H1 (cell line): Measurements from ENCODE around the gene MLH3. TPM values are rescaled to one million over a fixed set of nuclear protein-coding genes. Genes with fewer than 3 reads are reported as not detected.

ENCODE experiments used
- CREB1 ChIP-seq: IDR thresholded peaks from 2 replicates; pipeline ENCODE4 v1.6.1; 2012; ENCODE audit warnings: inconsistent platforms
- CTBP2 ChIP-seq: IDR thresholded peaks from 2 replicates; pipeline ENCODE4 v1.7.0; 2011; ENCODE audit warnings: borderline replicate concordance, mild to moderate bottlenecking, moderate library complexity, mixed read lengths, low read length; ENCODE audit not compliant: insufficient read depth, insufficient read length
- CTCF ChIP-seq, 3 experiments: IDR thresholded peaks; 1 replicate in 2 of 3; 2 replicates in 1 of 3; pipeline versions ENCODE4 v1.5.1 to v1.6.1; 2011; ENCODE audit warnings: low read length in 3 of 3, mild to moderate bottlenecking in 3 of 3, inconsistent platforms in 2 of 3, low read depth in 1 of 3, moderate library complexity in 1 of 3; ENCODE audit not compliant: insufficient read depth in 1 of 3; ENCODE audit errors: control extremely low read depth in 1 of 3
- EZH2 ChIP-seq: fragments of 200-600 bp; sonication (generic); IDR thresholded peaks from 2 replicates; pipeline ENCODE4 v1.7.1; 2012; ENCODE audit warnings: low read depth, mild to moderate bottlenecking, moderate library complexity, low read length, inconsistent platforms; ENCODE audit not compliant: severe bottlenecking
- GTF2F1 ChIP-seq: IDR thresholded peaks from 2 replicates; pipeline ENCODE4 v1.6.1; 2012; ENCODE audit warnings: low read depth, low read length, improper control_type of control experiment, borderline replicate concordance
- RNF2 ChIP-seq: fragments of 200-900, 300-1000 bp; sonication (generic); IDR thresholded peaks from 2 replicates; pipeline ENCODE4 v1.7.1; 2016; ENCODE audit warnings: borderline replicate concordance, low read depth, mild to moderate bottlenecking, antibody characterized with exemption, low read length; ENCODE audit not compliant: poor library complexity, severe bottlenecking; ENCODE audit errors: missing control alignments
- SUZ12 ChIP-seq: fragments of 200-600 bp; sonication (generic); IDR thresholded peaks from 2 replicates; pipeline ENCODE4 v1.6.1; 2012; ENCODE audit warnings: mild to moderate bottlenecking, inconsistent platforms, low read length, moderate library complexity, mixed read lengths
- polyA plus RNA-seq, 7 experiments: library from polyadenylated mRNA; depleted of rRNA in 3 of 7; stranded (reverse) in 5 of 7; unstranded in 2 of 7; fragments of >200 nt in 5 of 7; fragments of 200-250 nt in 2 of 7; gene quantifications; 1 replicate in 5 of 7; 2 replicates in 1 of 7; 4 replicates in 1 of 7; pipeline versions ENCODE4 v1.2.1 to v1.2.3, GENCODE V29; 2011 to 2013; ENCODE audit warnings: missing spikeins in 2 of 7, mixed read lengths in 2 of 7
- total RNA-seq: library from RNA; stranded (reverse); fragmentation: NEBNext Ultra II Directional; extraction: Animal tissue kit (Norgen Biotek cat#: 25700); gene quantifications from 2 replicates; pipeline ENCODE4 v1.2.1, GENCODE V29; 2021

MLH3 gene
- total and polyA plus RNA-seq, 2 of the 8 experiments (the other 6 are each of a cell fraction or from before 2014, with no cell fraction given), result 9.3 to 20.1 TPM

- no peak for TF ChIP-seq CTCF (IDR thresholded peaks at IDR 0.05; ENCODE audit: control extremely low read depth in 1 of 3, insufficient read depth in 1 of 3, low read depth in 1 of 3, low read length in 3 of 3)
- no peak for TF ChIP-seq RNF2
- TF ChIP-seq CREB1, result no peak
- no peak for TF ChIP-seq CTBP2
- TF ChIP-seq EZH2, result no peak
- TF ChIP-seq GTF2F1, result no peak
- TF ChIP-seq SUZ12, result no peak
These were observed 26.5 kb upstream of the MLH3 start (continued) for GRCh38 chr14:75077794-75078193.
